GM19455 (cell line): ENCODE results near the gene CACNB2.

ENCODE experiments used
- ATAC-seq: cut with Tn5 transposase; IDR thresholded peaks from one replicate; pipeline ENCODE4 v1.9.1; 2021; ENCODE audit not compliant: unreplicated experiment

Gene CACNB2

DNA sequence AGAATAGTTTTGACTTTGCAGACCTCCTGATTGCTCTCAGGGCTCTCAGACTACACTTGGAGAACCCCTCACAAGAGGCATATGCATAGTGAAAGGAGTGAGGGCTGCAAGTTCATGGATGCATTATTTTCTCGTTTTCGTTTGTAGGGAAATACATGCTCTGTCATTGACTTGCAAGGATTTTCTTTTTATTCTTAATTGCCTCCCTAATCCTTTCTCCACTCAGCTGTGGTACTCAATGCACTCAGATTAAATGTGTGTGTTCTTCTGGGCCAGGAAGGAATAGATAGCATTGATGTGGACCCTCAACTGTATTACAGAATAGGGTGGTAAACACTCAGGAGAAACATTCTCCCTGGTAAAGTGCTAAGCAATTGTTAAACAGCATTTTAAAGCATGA is 188.7 kb downstream of the CACNB2 start:
- ATAC-seq, result no peak

DNA sequence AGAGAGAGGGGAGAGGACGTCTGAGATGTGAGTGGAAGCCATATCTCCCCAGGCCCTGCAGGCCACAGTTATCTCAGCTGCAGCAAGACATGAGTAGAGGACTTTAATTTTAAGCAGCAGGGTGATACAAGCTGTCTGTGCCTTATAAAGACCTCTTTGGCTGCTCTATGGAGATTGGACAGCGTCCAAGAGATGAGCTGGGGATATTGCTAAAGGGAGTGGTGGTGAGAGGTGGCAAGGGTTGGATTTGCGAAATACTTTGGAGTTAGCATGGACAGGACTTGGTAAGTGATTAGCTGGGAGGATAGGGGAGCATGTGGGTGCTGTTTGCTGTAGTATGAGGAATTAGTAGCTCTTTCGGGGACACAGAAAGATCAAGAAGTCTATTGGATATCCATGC is 191.8 kb downstream of the CACNB2 start:
- no peak for ATAC-seq

GRCh38 chr10:18332484-18332883 is 192.3 kb downstream of the CACNB2 start:
- no peak for ATAC-seq

- ATAC-seq, result no peak
Measured at GRCh38 chr10:18333621-18334020, 193.4 kb downstream of the CACNB2 start.

GRCh38 chr10:18334116-18334867 is 194.1 kb downstream of the CACNB2 start:
- no peak for ATAC-seq

GRCh38 chr10:18340496-18341051 is 200.3 kb downstream of the CACNB2 start:
- ATAC-seq, result no peak

DNA sequence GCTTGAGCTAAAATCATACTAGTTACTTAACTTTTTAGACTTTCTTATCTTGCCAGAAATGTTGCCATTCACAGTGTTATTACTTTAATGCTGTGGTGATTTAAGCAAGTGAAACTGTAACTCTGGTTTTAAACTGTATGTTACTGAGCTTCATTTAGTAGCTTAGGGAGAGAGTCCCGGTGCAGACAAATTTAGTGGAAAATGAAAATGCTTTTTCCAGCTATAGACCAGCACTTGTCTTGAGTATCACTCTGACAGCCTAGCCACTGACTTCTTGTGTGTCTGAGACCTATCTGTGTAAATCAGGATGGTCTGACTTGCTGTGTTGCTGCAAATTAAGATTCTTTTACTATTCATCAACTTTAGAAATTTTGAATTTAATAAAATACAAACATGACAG is 200.8 kb downstream of the CACNB2 start:
- no peak for ATAC-seq

DNA sequence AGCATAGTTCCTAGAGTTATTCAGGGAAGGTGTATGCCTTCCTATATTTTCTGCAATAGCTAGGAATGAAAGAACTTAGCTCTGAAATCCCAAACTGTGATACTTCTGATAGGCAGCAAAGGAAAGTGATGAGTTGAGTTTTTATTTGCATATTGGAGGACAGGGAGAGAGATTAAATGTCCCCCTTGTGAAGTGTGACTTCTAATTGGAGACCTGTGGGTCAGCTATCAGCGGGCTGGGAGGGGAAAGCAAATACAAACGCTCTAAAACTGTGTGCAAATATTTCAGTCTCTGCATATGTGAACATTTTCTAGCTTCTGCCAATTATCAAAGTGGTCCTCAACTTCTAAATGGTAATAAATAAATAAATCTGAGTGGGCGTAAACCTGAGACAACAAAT is 203.3 kb downstream of the CACNB2 start:
- ATAC-seq, result no peak

- ATAC-seq, result no peak
Measured at GRCh38 chr10:18345308-18345707, 205.1 kb downstream of the CACNB2 start.

GRCh38 chr10:18350340-18350739 is 210.1 kb downstream of the CACNB2 start:
- no peak for ATAC-seq

GRCh38 chr10:18351421-18351820 is 211.2 kb downstream of the CACNB2 start:
- ATAC-seq, result no peak

- ATAC-seq, result no peak
Measured at GRCh38 chr10:18352175-18352574, 212.0 kb downstream of the CACNB2 start.

DNA sequence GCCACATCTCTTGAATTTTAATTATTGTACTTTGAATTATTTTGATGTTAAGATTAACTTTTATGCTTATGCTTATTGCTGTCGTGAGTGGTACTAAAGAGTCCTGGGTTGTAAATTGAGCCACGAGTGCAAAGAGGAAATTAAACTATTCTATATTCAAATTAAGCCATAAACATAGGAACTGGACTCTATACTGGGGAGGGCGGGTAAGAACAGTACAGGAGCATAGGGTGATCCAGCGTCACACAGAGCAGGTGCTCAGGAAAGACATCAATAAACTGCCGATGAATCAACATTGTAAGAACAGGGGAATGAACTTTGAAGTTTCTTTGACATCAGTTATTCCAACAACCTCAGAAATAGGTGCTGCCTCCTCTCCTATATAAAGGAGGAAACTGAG is 219.6 kb downstream of the CACNB2 start:
- no peak for ATAC-seq

GRCh38 chr10:18362892-18363291 is 222.7 kb downstream of the CACNB2 start:
- ATAC-seq, result no peak

GRCh38 chr10:18364987-18365775 is 225.0 kb downstream of the CACNB2 start:
- ATAC-seq, result no peak

DNA sequence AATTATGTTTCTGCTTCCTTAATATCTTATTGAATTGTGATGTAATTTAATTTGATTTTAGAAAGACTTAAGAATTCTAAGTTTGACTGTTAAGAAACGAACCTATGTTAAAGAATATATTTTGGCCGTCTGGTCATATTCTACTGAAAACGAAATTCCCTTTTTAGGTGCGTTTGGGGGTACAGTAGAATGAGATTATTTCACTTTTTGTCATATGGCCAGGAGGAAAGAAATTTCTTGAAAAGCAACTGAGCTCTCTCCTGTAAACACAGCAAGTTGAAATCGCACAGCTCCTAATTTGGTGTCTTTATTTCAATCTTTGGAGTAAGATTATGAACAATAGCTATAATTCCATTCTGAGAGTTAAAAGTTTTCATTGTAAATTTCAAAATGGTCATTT is 227.6 kb downstream of the CACNB2 start:
- ATAC-seq, result no peak

DNA sequence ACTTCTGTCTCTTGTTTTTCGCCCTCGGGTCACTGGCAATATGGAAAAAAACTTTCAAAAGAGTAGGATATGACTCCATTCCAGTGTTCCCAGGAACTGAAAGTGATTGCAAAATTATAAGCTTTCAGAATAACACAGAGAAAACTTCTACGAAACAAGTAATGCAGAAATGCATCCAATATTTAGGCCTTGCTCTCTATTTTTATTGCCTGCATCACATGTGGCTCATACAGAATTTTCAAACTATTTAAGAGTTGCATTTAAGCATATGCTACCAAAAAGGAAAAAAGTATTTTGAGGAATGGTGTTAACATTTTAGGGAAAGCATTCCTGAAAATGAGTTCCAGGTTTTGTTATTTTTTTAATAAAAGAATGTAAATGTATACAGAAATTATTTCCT is 228.0 kb downstream of the CACNB2 start:
- no peak for ATAC-seq

DNA sequence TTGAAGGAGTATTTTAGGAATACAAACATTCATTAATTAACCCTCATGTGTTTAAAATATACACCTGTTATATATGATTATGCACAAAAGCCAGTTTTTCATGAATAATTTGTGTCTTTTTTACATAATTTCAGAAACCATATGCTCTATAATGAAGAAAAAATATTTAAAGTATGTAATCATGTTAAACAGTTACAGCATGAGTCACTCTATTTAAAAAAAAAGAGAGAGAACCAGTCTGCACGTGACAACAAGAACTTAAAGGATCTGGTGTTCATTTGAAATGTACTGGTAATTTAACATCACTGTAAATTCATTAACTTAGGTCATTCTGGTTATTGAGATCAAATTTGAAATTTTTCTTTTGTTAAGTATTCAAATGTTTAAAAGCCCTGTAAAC is 228.5 kb downstream of the CACNB2 start:
- no peak for ATAC-seq

DNA sequence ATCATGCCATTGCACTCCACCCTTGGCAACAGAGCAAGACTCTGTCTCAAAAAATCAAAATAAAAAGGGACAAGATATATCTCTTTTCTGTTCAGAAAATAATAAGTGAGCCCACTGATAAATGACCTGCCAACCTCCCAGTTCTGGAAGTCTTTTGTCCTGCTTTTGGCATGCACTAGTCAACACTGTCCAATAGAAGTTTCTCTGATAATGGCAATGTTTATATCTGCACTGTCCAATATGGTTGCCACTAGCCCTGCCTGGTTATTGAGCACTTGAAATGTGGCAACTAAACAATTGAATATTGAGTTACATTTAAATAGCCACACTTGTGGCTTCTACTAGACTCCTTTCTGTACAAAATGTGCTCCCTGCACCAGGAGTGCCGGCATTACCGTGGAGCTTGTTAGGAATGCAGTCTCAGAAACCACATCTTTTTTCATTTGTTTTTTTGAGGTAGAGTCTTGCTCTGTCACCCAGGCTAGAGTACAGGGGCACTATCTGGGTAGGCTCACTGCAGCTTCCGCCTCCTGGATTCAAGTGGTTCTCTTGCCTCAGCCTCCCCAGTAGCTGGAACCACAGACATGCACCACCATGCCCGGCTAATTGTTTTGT is 229.7 kb downstream of the CACNB2 start:
- no peak for ATAC-seq

DNA sequence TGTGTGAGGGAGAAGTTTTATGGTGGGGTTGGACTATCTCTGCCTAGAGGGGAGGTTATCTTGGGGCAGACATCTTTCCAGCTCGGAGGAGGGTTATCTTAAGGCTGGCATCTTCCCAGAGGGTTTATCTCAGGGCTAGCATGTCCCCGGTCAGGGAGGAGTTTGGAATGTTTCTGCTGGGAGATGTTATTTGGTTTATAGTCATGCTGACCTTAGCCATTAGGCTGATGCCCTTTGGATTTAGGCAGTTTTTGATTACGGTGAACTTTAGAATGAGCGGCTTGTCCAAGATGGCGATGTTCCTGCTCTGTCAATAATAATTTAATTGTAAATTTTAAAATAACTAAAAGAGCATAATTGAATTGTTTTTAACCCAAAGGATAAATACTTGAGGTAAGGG is 236.4 kb downstream of the CACNB2 start:
- ATAC-seq, result no peak

- no peak for ATAC-seq
Measured at GRCh38 chr10:18377898-18378297, 237.7 kb downstream of the CACNB2 start.

DNA sequence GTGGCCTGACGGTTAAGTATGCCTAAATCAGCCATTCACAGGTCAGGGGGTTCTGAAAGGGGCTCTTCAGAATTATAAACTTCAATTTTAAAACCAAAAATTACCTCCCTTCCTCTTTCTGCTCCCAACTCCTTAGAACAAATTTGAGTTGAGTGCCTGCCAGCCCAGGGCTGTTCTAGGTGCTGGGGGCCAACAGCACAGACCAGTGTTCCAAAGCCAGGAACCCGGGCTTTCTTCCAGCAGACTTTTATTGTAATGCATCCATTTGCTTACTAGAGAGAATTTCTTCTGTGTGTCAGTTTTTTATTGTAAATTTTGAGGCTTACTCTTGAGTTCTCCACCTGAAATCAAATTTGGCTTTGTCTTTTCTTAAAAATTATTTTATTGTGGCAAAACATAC is 238.5 kb downstream of the CACNB2 start:
- ATAC-seq, result no peak
